COLO829 (cell line): ENCODE results near the gene RBM19.

ENCODE experiments used
- DNase-seq: peaks from one replicate; pipeline ENCODE4 v3.0.0; 2012; ENCODE audit warnings: low spot score

The RBM19 gene

DNA sequence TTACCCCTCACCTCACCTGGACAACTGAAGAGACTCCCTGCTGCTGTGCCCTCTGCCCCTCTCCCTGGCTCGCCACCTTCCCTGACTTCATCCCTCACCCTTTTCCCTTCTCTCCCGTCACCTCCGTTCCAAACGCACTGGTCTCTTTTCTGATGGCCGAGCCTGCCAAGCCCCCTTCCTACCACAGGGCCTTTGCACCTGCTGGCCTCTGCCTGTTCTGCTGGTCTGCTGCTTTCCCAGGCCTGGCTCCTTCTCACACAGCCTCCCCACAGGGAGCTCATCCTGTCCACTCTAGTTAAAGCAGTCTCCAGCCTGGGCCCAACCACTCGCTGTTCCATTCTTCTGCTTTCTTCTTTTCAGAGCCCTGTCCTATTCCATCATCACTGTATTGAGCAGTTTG, 34.6 kb downstream of the RBM19 start:
- DNase-seq: no peak

DNA sequence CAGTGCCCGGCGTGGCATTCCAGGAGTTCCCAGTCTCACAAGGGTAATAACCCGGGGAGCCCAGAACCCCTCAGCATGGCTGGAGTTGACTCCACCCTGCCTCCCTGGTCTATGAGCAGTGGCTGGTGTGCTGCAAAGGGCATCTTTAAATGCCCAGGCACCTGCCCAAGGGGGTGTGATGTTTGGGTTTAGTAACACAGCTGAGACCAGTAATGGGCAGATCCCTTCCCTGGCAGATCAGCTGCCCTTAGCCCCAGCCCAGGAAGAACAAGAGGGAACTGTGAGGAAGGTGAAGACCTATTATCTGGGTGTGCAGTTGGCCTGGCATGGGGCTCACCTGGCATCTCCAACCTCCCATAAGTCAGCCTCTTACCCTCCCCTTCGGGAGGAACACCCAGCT, 35.9 kb downstream of the RBM19 start:
- no peak for DNase-seq

- DNase-seq: no peak
These were observed 36.7 kb downstream of the RBM19 start for GRCh38 chr12:113929312-113929989.

DNA sequence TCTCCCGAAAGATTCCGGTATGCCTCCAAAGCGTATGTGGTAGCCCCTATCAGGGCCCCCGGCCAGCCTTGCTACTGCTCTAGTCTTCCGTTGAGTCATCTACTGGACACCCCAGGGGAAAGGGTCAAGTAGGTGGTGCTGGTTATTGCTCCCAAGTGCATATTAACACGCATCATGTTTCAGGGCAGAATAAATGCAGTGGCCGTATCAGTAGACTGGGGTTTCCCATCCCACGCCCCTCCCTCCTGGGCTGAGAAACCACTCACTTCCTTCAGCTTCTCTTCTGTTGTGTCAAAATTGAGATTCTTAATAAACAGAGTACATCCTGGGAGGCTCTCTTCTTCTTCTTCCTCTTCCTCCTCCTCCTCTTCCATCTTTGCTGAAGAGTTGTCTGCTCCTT, 39.3 kb downstream of the RBM19 start:
- no peak for DNase-seq

DNA sequence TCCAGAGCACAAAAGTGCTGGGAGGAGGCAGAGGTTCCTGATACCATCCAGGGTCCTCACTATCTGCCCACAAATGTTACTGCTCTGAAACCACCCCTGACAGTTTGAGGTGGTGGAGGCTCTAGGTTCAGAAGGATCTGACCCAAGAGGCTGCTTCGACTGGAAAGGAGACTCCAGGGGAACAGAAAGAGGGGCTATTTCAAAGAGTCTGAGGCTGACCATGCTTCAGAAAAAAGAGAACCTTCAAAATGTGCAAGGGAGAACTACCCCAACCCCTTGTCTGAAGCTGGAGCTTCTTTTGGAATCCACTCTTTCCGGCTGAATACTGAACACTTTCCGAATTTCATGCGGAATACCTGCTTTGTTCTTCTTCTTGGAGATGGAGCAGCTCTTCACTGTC, 41.8 kb downstream of the RBM19 start:
- DNase-seq: no peak

GRCh38 chr12:113923251-113923650, 42.9 kb downstream of the RBM19 start:
- DNase-seq: no peak

- no peak for DNase-seq
These were observed 44.7 kb downstream of the RBM19 start for GRCh38 chr12:113921430-113921829.

DNA sequence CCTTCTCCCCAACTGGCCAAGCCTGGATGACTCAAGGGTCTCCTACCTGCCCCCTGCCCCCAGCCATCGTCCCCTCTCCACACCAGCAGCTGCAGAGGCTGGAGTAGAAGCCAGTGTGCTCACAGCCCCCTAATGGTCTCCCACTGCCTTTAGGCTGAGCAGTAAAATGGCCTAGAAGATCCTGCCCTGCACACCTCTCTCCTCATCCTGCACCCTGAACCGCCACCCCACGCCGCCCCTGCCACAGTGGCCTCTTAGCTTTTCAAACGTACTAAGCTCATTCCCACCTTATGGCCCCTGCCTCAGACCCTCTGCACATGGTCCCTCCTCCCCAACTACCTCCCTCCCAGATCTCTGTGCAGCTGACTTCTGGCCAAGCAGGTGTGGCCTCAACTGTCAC, 46.3 kb downstream of the RBM19 start:
- DNase-seq: no peak

DNA sequence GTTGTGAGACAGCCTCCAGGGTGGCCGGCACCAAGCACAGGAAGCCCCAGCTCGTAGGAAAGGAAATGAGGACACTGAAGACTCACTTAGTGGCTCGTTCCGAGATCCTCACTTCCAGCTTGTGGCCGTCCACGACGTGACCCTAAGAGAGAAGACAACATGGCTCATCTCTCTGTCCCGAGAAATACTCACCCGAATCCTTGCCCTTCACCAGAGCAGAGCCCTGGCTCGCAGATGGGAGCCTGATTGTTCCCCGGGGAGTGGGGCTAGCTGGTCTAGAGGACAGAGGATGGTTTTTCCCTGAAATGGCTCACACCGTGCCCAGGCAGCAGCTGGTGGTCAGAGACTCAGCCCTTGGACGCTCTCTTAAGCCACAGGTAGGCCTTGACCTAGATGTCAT, 47.8 kb downstream of the RBM19 start:
- DNase-seq: no peak

- DNase-seq: no peak
These were observed 48.7 kb downstream of the RBM19 start for GRCh38 chr12:113917393-113917792.

GRCh38 chr12:113914806-113915205, 51.3 kb downstream of the RBM19 start:
- no peak for DNase-seq

GRCh38 chr12:113914176-113914575, 51.9 kb downstream of the RBM19 start:
- no peak for DNase-seq

GRCh38 chr12:113912760-113913329, 53.3 kb downstream of the RBM19 start:
- DNase-seq: peak; percentile 72

DNA sequence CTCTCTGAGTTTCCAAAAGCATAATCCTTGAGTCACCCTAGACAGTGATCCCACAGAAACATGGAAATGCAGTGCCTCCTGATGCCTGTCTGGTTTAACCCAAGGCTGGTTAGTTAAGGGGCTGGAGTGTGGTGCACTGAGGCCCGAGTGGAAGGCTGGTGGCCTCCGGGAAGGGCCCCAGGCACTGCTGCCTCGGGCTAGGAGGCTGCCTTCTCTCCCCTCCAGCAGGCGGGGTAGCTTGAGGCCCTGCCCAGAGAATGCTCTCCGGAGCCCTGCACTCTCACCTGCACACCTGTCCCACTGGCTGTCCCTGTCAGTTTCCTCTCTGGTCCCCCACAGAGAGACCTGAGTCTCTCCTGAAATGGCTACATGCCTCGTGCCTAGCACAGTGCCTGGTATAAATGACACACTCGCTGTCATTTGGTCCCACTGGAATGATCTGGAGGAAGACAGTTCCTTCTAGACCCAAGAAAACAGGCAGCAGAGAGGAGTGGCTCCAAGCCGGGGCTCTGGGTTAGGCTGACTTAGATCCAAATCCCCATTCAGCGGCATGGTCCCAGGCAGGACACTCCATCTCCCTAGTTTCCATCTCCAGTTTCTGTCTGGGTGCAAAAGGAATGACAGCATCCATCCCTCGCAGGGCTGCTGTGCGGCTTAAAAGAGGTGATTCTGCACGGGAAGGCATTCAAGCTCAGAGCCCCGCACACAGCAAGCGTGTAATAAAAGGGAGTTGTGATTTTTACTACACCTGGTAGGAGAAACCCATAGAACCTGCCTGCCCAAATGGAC, 54.0 kb downstream of the RBM19 start:
- DNase-seq: no peak

- no peak for DNase-seq
These were observed 55.3 kb downstream of the RBM19 start for GRCh38 chr12:113910751-113911272.

DNA sequence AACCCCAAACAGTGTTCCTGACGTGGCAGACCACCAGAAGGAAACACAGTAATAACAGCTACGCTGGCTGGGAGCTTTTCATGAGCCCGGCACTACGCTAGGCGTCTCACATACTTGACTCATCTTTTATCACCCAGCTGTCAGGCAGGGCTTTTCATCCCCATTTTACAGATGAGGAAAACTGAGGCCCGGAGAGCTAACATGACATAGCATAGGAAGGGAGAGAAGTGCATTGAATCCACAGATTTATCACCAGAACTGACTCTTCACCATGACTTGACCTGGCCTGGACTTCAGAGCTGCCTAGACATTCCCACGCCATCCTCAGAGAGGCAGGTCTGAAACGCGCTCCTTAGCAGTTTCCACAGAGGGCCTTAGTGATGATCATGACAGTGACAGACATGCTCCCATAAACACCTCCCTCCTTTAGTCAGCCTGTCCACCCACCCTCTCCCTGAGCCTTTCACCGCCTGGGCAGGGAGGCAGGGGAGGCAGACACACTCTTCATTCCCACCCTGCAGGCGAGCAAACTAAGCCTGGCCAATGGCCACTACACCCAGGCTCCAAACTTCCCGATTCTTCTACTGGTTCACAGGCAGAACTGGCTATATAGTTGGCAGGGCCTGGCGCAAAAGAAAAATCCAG, 56.2 kb downstream of the RBM19 start:
- DNase-seq: no peak

GRCh38 chr12:113908584-113909100, 57.5 kb downstream of the RBM19 start:
- no peak for DNase-seq

DNA sequence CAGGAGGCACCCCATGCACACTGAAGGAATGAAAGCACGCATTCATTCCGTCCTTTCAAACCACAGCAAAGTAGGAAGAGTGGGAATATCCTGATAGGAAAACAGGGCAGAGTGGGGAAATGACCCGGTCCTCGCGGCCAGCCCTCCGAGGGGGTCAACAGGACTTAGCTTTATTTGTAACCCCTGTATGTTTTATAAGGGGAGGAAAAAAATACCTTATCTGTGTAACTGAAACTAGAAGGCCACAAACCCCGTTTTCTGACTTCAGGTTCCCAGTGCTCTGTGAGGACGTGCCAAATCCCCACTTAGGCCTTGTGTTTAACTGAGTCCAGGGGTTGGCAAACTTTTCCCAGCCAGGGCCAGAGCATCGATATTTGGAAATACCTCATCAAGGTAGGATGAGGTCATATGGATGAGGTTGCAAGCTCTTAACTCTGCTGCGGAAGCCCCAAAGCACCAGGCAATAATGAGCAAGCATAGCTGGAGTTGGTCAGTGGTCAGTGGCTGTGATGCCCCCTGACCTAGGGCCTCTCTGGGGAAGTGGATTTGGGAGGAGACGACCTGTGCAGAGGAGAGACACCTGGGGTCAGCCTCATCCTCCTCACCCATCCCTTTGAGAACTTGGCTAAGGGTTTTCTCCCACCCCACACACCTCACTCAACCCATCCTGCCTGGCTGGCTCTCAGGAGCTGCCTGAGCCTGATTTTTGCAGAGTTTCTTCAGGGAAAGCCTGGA, 58.5 kb downstream of the RBM19 start:
- no peak for DNase-seq

- no peak for DNase-seq
These were observed 59.5 kb downstream of the RBM19 start for GRCh38 chr12:113906411-113907200.

DNA sequence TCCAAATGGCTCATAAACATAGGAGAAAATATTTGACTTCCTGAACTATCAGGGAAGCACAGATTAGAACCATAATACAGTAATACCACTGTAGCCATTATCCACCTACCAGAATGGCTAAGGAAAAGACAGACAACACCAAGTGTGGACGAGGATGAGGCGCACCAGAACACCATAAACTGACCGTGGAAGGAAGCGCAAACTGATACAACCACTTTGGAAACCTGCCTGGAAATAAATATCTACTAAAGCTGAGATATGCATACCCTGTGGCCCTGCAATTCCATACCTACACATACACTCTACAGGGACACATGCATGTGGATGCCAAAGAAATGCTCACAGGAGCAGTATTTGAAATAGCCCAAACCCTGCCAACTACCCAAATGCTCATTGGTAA, 60.3 kb downstream of the RBM19 start:
- DNase-seq: no peak

- no peak for DNase-seq
These were observed 62.7 kb downstream of the RBM19 start for GRCh38 chr12:113903381-113903863.
